HG03575 (cell line): ENCODE results near the gene COG5.

Source experiments
- ATAC-seq: cut with Tn5 transposase; IDR thresholded peaks from one replicate; pipeline ENCODE4 v1.9.1; 2021; ENCODE audit not compliant: unreplicated experiment, insufficient number of reproducible peaks, low FRiP score; ENCODE audit errors: extremely low read depth

COG5 gene

GRCh38 chr7:107219563-107220244 is 344.0 kb downstream of the COG5 start:
- no peak for ATAC-seq

- ATAC-seq, result no peak
Measured at GRCh38 chr7:107213945-107214344, 349.8 kb downstream of the COG5 start.

GRCh38 chr7:107213193-107213788 is 350.4 kb downstream of the COG5 start:
- ATAC-seq, result no peak

- ATAC-seq, result no peak
Measured at GRCh38 chr7:107212725-107213124, 351.0 kb downstream of the COG5 start.

GRCh38 chr7:107210400-107210799 is 353.3 kb downstream of the COG5 start:
- no peak for ATAC-seq

GRCh38 chr7:107209565-107209964 is 354.2 kb downstream of the COG5 start:
- ATAC-seq, result no peak

- ATAC-seq, result no peak
Measured at GRCh38 chr7:107208563-107208962, 355.2 kb downstream of the COG5 start.

- no peak for ATAC-seq
Measured at GRCh38 chr7:107208024-107208521, 355.6 kb downstream of the COG5 start.

- ATAC-seq, result no peak
Measured at GRCh38 chr7:107207459-107207858, 356.3 kb downstream of the COG5 start.

GRCh38 chr7:107206706-107207105 is 357.0 kb downstream of the COG5 start:
- no peak for ATAC-seq

GRCh38 chr7:107206136-107206535 is 357.6 kb downstream of the COG5 start:
- ATAC-seq, result no peak

GRCh38 chr7:107203607-107204006 is 360.1 kb downstream of the COG5 start:
- no peak for ATAC-seq

GRCh38 chr7:107201795-107202450 is 361.8 kb downstream of the COG5 start:
- no peak for ATAC-seq

GRCh38 chr7:107196834-107197610 is 366.7 kb downstream of the COG5 start:
- no peak for ATAC-seq

- ATAC-seq, result no peak
Measured at GRCh38 chr7:107194052-107194451, 369.7 kb downstream of the COG5 start.

GRCh38 chr7:107190090-107190489 is 373.6 kb downstream of the COG5 start:
- ATAC-seq, result no peak

GRCh38 chr7:107187774-107188173 is 375.9 kb downstream of the COG5 start:
- no peak for ATAC-seq

GRCh38 chr7:107186240-107186639 is 377.5 kb downstream of the COG5 start:
- ATAC-seq, result no peak

- ATAC-seq, result no peak
Measured at GRCh38 chr7:107185716-107186115, 378.0 kb downstream of the COG5 start.
